ENCODE measurements around the gene FAM171A2. TPM values are rescaled to one million over a fixed set of nuclear protein-coding genes. Genes with fewer than 3 reads are reported as not detected.

Gene FAM171A2
- total RNA-seq, 1 experiment from 2014 or later, result 29.9 TPM

DNA sequence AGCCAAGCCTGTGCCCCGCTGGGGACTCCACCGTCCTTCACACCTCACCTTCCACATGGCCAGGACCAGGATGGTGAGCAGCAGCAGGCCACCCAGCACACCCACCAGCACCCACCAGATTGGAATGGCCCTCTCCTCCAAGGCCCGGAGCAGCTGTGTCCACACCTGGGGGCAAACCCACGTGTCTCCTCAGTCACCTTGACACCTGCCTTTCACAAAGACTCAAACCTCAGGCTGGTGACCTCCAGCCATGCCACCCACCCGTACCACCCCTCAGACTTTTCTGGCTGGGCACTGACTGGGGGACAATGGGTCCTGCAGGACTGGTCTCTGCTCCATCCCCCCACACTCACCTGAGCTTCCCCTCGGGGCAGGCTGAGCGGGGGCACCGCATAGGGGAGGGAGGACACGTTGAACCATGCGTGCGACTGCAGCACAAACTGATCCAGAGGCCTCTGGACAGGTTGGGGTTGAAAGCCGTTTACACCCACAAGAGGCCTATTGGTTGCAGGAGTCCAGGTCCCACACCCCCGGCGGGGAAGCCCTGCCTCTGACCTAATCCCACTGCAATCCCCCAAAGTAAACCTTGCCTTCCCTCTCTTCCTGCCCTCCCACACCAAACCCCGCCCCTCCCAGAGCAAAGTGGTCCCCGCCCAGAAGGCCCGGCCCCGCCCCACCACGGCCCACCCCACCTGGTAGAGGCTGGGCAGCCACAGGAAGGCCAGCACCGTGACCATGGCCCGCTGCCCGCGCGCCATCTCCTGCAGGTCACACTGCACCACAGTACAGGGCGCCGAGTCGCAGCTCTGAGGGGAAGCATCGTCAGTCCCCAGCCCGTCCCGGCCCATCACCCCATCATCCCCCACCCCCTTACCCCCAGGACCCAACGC, 10.9 kb upstream of the FAM171A2 start:
- DNase-seq (ENCODE audit: low spot score) (peak; percentile 77), ATAC-seq (peak; percentile 83)
- no peak overlapping the region for H3K27ac Mint-ChIP-seq
- TF ChIP-seq SP1 (CRISPR knock-in tag; conservative IDR thresholded peaks at IDR 0.05) (peak; percentile 45; the same call in 1 of the 2 replicates), NR3C1 (CRISPR knock-in tag; conservative IDR thresholded peaks at IDR 0.05; ENCODE audit: low read depth) (no peak), ZNF671 (CRISPR knock-in tag; IDR thresholded peaks at IDR 0.05) (no peak), TEAD4 (CRISPR knock-in tag; IDR thresholded peaks at IDR 0.05) (no peak), OVOL2 (CRISPR knock-in tag; IDR thresholded peaks at IDR 0.05; ENCODE audit: borderline replicate concordance) (no peak), MXD4 (CRISPR knock-in tag; IDR thresholded peaks at IDR 0.05; ENCODE audit: borderline replicate concordance) (no peak), NFATC4 (CRISPR knock-in tag; IDR thresholded peaks at IDR 0.05) (no peak), JUN (CRISPR knock-in tag; IDR thresholded peaks at IDR 0.05) (no peak), NFYB (CRISPR knock-in tag; conservative IDR thresholded peaks at IDR 0.05; ENCODE audit: low read depth) (0 out of 2 replicates have a peak, but pooled peaks have one; percentile 25), ZBTB21 (CRISPR knock-in tag; IDR thresholded peaks at IDR 0.05; ENCODE audit: borderline replicate concordance) (no peak), TEAD1 (CRISPR knock-in tag; IDR thresholded peaks at IDR 0.05) (no peak), ZNF396 (CRISPR knock-in tag; IDR thresholded peaks at IDR 0.05; ENCODE audit: borderline replicate concordance) (no peak), GABPB1 (CRISPR knock-in tag; IDR thresholded peaks at IDR 0.05) (peak; percentile 78), ZNF138 (CRISPR knock-in tag; conservative IDR thresholded peaks at IDR 0.05) (no peak), GTF2I (CRISPR knock-in tag; conservative IDR thresholded peaks at IDR 0.05) (no peak), KAT7 (CRISPR knock-in tag; IDR thresholded peaks at IDR 0.05; ENCODE audit: borderline replicate concordance) (no peak)
- TF ChIP-seq, protein P1, sequence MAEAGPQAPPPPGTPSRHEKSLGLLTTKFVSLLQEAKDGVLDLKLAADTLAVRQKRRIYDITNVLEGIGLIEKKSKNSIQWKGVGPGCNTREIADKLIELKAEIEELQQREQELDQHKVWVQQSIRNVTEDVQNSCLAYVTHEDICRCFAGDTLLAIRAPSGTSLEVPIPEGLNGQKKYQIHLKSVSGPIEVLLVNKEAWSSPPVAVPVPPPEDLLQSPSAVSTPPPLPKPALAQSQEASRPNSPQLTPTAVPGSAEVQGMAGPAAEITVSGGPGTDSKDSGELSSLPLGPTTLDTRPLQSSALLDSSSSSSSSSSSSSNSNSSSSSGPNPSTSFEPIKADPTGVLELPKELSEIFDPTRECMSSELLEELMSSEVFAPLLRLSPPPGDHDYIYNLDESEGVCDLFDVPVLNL (CRISPR knock-in tag; IDR thresholded peaks at IDR 0.05; ENCODE audit: borderline replicate concordance, low read depth), result no peak
- TF ChIP-seq, protein P2, sequence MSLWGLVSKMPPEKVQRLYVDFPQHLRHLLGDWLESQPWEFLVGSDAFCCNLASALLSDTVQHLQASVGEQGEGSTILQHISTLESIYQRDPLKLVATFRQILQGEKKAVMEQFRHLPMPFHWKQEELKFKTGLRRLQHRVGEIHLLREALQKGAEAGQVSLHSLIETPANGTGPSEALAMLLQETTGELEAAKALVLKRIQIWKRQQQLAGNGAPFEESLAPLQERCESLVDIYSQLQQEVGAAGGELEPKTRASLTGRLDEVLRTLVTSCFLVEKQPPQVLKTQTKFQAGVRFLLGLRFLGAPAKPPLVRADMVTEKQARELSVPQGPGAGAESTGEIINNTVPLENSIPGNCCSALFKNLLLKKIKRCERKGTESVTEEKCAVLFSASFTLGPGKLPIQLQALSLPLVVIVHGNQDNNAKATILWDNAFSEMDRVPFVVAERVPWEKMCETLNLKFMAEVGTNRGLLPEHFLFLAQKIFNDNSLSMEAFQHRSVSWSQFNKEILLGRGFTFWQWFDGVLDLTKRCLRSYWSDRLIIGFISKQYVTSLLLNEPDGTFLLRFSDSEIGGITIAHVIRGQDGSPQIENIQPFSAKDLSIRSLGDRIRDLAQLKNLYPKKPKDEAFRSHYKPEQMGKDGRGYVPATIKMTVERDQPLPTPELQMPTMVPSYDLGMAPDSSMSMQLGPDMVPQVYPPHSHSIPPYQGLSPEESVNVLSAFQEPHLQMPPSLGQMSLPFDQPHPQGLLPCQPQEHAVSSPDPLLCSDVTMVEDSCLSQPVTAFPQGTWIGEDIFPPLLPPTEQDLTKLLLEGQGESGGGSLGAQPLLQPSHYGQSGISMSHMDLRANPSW (CRISPR knock-in tag; conservative IDR thresholded peaks at IDR 0.05; ENCODE audit: low read depth), result 0 out of 2 replicates have a peak, but pooled peaks have one; percentile 47
- TF ChIP-seq, protein P3, sequence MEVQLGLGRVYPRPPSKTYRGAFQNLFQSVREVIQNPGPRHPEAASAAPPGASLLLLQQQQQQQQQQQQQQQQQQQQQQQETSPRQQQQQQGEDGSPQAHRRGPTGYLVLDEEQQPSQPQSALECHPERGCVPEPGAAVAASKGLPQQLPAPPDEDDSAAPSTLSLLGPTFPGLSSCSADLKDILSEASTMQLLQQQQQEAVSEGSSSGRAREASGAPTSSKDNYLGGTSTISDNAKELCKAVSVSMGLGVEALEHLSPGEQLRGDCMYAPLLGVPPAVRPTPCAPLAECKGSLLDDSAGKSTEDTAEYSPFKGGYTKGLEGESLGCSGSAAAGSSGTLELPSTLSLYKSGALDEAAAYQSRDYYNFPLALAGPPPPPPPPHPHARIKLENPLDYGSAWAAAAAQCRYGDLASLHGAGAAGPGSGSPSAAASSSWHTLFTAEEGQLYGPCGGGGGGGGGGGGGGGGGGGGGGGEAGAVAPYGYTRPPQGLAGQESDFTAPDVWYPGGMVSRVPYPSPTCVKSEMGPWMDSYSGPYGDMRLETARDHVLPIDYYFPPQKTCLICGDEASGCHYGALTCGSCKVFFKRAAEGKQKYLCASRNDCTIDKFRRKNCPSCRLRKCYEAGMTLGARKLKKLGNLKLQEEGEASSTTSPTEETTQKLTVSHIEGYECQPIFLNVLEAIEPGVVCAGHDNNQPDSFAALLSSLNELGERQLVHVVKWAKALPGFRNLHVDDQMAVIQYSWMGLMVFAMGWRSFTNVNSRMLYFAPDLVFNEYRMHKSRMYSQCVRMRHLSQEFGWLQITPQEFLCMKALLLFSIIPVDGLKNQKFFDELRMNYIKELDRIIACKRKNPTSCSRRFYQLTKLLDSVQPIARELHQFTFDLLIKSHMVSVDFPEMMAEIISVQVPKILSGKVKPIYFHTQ (CRISPR knock-in tag; IDR thresholded peaks at IDR 0.05), result no peak
- TF ChIP-seq, protein P4, sequence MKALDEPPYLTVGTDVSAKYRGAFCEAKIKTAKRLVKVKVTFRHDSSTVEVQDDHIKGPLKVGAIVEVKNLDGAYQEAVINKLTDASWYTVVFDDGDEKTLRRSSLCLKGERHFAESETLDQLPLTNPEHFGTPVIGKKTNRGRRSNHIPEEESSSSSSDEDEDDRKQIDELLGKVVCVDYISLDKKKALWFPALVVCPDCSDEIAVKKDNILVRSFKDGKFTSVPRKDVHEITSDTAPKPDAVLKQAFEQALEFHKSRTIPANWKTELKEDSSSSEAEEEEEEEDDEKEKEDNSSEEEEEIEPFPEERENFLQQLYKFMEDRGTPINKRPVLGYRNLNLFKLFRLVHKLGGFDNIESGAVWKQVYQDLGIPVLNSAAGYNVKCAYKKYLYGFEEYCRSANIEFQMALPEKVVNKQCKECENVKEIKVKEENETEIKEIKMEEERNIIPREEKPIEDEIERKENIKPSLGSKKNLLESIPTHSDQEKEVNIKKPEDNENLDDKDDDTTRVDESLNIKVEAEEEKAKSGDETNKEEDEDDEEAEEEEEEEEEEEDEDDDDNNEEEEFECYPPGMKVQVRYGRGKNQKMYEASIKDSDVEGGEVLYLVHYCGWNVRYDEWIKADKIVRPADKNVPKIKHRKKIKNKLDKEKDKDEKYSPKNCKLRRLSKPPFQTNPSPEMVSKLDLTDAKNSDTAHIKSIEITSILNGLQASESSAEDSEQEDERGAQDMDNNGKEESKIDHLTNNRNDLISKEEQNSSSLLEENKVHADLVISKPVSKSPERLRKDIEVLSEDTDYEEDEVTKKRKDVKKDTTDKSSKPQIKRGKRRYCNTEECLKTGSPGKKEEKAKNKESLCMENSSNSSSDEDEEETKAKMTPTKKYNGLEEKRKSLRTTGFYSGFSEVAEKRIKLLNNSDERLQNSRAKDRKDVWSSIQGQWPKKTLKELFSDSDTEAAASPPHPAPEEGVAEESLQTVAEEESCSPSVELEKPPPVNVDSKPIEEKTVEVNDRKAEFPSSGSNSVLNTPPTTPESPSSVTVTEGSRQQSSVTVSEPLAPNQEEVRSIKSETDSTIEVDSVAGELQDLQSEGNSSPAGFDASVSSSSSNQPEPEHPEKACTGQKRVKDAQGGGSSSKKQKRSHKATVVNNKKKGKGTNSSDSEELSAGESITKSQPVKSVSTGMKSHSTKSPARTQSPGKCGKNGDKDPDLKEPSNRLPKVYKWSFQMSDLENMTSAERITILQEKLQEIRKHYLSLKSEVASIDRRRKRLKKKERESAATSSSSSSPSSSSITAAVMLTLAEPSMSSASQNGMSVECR (CRISPR knock-in tag; IDR thresholded peaks at IDR 0.05; ENCODE audit: borderline replicate concordance), result no peak
- TF ChIP-seq, protein P5, sequence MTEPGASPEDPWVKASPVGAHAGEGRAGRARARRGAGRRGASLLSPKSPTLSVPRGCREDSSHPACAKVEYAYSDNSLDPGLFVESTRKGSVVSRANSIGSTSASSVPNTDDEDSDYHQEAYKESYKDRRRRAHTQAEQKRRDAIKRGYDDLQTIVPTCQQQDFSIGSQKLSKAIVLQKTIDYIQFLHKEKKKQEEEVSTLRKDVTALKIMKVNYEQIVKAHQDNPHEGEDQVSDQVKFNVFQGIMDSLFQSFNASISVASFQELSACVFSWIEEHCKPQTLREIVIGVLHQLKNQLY (CRISPR knock-in tag; IDR thresholded peaks at IDR 0.05), result no peak
- TF ChIP-seq, protein P6, sequence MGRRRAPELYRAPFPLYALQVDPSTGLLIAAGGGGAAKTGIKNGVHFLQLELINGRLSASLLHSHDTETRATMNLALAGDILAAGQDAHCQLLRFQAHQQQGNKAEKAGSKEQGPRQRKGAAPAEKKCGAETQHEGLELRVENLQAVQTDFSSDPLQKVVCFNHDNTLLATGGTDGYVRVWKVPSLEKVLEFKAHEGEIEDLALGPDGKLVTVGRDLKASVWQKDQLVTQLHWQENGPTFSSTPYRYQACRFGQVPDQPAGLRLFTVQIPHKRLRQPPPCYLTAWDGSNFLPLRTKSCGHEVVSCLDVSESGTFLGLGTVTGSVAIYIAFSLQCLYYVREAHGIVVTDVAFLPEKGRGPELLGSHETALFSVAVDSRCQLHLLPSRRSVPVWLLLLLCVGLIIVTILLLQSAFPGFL (CRISPR knock-in tag; IDR thresholded peaks at IDR 0.05; ENCODE audit: borderline replicate concordance), result no peak
- TF ChIP-seq, protein P7, sequence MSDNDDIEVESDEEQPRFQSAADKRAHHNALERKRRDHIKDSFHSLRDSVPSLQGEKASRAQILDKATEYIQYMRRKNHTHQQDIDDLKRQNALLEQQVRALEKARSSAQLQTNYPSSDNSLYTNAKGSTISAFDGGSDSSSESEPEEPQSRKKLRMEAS (CRISPR knock-in tag; IDR thresholded peaks at IDR 0.05), result peak; percentile 50; the same call in 1 of the 2 replicates
- no peaks in the 10 kb centered on the region for H3K9me3 Mint-ChIP-seq
- peaks cover 28% of the 10 kb centered on the region for H3K4me1 Mint-ChIP-seq
- CTCF ChIA-PET, result interaction anchor here (0.8 to 4.4 kb wide), 12 partner anchors 11 to 168 kb away, joined by 3 to 128 read pairs (median 8); partner anchors contain the start of genes FAM171A2, GPATCH8 and ITGA2B
- H3K36me3 Mint-ChIP-seq, result no peaks in the 10 kb centered on the region
- H3K4me3 Mint-ChIP-seq, result peak overlapping the region; percentile 51
- H3K27me3 Mint-ChIP-seq (ENCODE audit: low read depth), result peaks cover 5% of the 10 kb centered on the region
- POLR2A ChIA-PET, result no interaction called here

Data from WTC11 (cell line).